NCI-H1694 treated with DMSO at 0.1 percent for 48 hours (cell line): ENCODE data around the gene DYNC1I1.

Source experiments
- DNase-seq: peaks from one replicate; lab custom pipeline; 2025; lab: John Stamatoyannopoulos, UW

The DYNC1I1 gene

DNA sequence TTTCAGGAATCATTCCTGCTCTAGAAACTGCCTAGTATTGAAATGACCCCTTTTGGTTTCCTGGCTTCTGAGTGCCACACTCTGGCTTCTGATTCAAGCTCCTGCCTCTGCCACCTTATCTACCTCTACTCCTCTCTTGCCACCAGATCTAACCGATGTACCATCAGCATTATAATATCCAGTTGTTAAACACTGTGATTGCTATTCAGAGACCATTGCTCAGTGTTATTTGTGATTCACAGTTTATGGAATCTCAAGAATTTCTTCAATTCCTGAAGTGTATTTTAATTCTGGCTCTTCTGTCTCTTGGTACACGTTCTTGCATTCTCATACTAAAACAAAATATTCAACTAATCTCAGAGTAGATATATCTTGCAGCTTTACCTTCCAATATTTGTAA lies 88.7 kb downstream of the DYNC1I1 start:
- no peak for DNase-seq

DNA sequence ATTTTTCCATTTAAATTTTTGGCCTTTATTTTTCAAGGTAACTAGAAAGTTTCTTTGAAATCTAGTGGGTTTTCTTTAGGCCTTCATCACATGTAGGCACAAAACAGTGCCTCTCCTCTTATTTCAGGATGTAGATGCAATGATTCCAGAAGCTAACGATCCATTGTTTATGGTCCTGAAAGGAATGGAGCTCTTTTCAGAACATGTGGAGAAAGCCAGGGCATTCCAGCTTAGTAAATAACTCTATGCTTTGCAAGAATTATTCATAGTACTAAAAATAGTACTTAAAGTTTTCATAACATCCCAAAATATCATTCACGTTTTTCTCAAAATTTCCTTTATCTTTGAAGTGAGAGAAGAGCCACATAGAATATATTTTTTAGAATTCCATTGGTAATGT lies 91.3 kb downstream of the DYNC1I1 start:
- DNase-seq: no peak

DNA sequence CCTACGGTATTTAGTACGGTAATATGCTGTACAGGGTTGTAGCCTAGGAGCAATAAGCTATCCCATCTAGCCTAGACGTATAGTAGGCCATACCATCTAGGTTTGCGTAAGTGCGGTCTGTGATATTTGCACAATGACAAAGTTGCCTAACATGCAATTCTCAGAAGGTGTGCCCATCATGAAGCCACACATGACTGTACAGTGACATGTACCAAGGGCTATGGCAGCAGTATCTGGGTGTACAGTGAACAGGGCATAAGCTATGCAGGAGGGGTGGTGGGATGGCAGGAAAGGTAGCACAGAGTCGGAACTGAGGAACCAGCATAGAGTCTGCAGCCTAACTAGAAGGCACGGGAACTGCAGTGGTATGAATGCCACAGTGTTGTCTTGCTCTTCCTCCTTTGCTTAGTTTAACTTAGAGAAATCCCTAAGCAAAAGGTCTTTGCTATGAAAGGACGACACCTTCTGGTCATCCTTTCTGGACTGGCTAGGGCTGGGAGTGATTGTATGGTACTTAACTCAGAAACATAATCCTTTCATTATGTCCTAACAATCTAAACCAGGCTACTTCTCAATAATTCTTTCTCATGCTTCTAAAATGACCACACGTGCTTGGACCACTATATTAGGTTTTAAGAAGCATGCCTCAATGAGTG lies 93.5 kb downstream of the DYNC1I1 start:
- no peak for DNase-seq

DNA sequence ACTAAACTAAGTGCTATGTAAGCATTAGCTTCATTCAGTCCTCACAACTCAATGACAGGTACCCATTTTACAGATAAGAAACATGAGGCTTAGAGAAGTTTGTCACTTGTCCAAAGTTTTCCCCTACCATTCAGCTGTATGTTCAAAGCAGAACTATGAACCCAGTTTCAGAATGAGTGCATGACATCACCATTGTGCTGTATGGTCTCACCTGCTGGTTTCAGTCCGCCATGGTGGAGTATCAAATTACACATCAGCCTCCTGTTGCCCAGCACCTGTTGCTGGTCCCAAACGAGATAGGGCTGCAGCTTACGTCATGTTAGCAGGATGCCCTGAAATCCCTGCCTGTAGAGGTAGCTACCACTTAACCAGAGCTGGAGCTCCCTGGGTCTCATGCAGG lies 95.0 kb downstream of the DYNC1I1 start:
- DNase-seq: no peak

DNA sequence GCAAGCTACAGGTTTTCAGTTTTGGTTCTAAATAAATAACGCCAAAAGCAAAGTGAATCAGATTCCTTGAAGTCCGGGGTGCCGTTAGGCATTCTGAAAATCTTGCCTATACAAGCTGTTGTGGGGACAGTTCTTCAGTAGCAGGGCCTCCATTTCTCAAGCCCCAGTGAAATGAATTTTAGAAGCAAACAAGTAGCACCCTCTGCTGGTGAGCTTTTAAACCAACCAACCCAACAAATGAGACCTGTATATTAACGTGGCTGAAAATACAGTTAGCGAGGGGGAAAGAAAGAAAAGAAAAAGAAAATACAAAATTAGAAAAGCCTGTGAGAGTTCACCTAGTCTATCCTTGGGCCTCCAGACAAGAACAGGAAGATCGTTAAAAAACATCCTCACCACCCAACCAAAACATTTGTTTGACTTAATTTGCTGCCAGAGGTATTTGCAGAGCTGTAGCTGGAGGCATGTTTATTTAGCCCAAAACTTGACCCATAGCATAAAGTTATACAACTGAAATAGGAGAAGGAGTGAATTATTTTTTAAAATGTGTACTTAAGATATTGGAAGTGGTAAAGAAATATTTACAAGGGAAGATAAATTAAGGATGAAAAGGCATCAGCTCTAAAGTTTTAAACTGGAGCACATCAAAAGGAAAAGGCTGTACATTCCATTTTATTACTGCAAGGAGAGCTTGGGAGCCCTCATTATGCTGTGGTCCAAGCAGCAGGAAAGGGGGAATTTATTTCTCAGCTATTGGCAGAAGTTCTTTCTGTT lies 98.9 kb downstream of the DYNC1I1 start:
- DNase-seq: peak; percentile 74

DNA sequence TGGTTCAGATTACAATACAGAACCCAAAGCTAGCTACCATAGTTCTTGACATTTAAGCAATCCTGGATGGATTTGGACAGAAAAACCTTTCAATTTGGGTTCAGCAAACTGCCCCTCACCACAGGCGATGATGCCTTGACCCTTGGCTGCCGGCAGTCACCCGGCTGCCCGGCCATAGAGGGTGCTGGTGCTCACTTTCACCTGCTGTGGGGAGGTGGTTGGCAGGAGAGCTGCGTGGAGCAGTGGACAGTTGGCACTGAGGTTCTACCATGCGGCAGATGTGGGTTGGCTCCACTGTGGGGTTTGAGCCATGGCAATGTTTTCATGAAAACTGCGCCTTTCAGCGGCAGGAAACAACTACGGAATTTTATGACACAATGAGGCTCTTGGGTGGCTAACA lies 99.5 kb downstream of the DYNC1I1 start:
- no peak for DNase-seq

DNA sequence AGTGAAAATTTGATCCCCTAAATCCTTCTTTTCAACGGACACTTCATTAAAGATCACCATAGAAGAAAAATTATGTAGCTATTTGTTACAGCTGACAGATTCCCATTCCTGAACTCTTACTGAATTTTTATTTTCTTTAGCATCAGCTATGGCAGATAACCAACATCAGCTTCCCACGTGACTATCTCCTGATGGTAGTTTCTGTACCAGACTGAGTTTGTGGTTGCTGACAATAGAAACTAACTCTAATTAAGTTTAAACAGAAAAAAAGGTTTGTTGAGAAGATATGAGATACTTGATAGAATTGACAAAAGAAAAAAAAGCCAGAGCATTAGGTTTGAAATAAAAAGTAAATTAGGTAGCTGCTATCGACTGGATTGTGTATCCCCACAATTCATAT lies 101.8 kb downstream of the DYNC1I1 start:
- DNase-seq: no peak

DNA sequence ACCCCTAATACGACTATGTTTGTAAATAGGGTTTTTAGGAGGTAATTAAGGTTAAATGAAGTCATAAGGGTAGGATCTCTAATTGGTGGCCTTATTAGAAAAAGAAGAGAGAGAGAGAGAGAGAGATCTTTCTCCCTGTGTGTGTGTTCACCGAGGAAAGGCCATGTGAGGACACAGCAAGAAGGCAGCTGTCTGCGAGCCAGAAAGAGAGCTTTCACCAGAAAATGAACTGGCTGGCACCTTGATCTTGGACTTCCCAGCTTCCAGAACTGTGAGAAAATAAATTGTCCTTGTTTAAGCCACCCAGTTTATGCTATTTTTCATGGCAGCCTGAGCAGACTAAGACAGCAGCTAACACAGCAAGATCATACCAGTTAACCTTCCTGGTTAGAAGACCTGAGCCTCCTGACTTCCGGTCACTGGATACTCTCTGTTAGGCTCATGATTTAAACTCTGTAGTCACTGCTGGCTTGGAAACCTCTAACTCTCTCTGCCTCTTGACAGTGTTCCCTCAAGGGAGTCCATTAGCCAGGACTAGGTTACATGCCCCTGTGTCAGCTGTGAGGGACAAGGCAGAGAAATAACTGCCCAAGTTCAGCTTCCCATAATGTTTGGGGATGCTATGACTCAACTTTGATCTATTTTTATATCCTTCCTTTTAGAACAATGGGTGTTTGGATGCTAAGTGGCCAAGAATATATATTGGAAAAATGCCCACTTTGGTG lies 102.3 kb downstream of the DYNC1I1 start:
- DNase-seq: no peak

DNA sequence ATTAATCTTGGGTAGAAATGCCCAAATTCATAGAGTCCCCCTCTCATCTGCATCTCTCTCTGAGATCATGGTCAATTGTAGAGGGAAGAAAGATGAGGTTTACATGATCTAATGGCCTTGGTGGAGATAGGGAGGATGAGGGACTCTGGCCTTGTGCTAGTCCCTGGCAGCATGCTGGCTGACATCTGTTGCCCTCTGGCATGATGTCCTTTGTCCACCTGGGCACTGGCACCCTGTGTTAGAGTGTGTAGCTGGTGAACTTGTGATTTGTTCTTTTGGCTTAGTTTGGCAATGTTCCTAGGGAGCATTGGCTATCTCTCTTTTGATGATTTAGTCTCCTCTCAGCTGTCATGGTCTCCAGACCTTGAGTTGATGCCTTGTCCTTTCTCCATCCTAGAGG lies 103.2 kb downstream of the DYNC1I1 start:
- DNase-seq: no peak

DNA sequence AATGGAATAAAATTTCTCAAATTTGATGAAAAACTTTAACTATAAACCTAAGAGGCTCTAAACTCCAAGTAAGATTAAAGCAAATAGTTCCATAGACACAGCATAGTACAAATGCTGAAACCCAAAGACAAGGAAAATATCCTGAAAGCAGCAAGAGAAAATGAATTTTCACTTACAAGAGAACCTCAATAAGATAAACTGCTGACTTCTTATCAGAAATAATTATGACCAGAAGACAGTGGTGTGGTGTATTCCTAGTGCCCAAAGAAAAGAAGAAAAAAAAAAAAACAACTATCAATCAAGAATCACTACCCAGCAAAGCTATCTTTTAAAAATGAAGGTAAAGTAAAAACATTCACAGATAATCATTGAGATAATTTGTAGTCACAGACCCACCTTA lies 106.3 kb downstream of the DYNC1I1 start:
- no peak for DNase-seq

DNA sequence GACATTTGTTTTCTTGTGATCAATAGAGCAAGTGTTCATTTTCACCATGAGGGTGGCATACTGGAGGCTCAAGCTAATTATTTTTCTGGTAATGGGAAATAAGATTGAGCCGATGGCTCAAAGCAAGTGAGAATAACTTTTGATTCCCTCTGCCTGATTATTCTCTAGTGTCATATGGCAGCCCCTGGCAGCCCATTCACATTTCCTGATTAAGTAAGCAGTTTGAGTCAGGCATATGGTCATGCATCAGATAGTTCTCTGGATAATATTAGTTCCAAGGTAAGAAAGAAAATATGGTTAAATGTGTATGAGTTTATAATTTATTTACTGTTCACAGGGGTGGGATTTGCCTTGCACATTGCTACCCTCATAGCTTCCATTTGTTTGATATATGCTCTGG lies 109.2 kb downstream of the DYNC1I1 start:
- DNase-seq: peak; percentile 15

DNA sequence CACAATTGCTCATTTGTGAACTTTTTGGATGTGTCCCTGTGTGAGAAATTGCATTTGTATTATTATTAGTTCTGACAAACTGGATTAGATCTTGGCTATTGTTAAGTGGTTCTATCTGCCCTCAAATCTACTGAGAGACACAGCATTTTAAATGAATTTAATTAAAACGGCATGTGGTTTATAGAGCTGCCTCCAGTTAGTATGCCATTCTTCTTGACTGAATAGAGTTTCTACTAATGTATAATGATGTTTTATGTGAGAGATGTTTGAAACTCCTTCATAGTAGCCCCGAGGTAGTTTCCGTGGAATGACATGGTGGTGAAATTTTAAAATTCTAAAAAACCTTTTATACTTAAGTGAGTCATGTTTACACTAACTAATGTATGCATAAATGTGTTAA lies 110.9 kb downstream of the DYNC1I1 start:
- no peak for DNase-seq

DNA sequence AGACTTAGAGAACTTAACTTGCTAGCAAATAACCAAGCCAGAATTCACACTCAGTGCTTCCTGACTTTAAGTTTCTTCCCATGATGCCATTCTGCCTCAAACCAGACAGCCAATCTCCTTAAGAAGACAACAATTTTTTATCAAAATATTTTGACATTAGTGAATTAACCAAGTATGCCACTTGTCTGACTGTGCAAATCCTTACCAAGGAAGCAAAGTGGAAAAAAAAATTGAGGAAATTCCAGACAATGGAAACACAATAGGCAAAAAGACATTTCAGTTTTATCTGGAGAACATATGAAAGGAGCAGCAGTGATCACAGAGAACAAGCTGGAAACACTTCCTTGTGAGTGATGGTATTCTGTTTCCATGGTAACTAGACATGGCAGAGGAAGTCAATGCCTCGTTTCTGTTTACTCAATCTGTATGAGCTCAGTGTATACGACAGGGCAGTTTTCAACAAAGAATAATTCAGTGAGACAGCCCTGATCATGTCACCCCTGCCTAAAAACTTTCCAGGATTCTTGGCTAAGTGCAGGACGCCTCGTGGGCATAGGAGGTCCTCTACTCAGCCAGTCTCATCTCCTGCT lies 114.2 kb downstream of the DYNC1I1 start:
- no peak for DNase-seq

DNA sequence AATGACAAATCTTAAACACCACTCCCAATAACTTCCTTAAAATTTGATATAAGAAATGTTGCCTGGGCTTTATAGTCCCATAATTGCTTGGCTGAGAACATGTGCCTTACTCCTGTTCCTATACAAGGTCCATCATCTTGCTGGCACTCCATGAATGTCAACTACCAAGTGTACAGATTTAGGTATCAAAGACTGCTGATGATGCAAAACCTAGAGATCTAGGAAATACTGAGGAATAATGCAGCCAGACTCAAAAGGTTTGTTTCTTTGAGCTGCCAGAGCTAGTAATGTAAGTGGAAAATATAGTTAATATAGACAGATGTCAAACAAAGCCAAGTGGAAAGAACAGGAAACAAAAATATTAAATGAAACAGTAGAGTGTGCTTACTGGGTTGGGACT lies 121.1 kb downstream of the DYNC1I1 start:
- DNase-seq: no peak

DNA sequence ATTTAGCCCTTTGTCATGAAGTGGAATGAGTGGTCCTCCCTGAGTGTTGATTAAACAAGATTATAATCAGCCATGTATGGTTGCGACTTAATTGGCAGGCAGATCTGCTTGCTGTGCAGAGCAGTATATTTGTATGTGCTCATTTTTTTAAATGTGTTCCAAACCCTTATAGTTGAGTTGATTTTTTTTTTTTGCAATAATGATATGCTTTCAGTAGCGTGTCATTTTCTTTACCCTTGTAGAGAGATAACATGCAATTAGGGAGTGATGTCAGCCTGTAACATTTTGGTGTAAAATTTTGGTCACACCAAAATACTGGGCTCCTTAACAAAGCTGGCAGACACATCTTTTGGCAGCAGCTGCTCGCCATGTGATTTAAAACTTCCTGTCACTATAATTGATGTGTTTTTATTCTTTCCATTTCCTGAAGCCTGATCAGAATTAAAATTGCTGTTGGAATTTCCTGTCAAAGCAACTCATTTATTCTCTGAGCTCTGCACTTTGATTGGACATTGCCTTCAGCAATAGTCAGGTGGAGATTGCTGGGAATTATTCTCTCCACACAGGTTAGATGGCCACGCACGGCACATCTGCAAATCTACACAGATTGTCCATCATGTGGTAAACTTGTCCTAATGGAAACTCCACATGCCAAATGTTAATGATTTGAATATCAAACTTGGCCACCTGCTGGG lies 125.3 kb downstream of the DYNC1I1 start:
- peak; percentile 59 for DNase-seq

DNA sequence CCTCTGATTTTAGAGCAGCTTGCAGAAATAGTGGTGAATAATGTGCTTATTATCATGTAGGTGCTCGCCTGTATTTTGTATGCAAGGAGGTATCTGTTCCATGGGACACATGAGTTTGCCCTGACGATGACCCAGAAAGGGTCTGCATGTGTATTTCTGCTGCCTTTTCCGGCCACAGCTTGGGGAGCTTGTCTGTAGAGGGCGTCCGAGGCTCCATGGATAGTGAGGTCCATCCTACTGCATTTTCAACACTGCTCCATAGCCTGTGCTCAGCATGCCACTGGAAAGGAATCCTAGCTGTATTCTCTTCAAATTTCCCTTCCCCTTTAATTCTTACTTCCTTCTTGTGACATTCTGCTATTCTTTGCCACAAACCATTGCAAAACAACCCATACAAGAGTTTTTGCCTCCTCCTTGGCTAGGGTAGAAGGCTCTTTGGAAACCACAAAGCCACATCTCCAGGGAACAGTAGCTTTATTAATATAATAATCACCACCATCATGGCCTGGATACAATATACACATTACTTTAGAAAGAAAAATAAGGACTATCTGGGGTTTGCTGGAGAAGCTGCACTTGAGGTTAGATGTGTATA lies 127.7 kb downstream of the DYNC1I1 start:
- DNase-seq: no peak

DNA sequence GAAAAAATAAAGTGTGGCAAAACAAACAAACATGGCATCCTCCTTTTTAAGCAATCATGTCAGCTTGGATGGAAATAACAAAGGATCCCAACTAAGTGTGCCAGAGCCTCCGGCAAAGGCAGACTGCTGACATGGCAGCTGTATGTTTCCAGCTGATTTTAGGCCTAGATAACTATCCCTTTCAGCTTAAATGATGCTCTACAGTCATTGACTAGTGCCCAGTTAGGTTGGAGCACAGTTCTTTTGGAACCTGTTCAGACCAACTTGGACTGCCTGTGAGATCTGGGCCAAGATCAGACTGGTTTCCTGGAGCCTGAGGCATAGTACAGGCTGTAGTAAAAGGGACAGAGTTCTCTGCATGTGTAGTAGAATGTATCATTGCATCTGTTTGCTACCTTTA lies 128.7 kb downstream of the DYNC1I1 start:
- no peak for DNase-seq

DNA sequence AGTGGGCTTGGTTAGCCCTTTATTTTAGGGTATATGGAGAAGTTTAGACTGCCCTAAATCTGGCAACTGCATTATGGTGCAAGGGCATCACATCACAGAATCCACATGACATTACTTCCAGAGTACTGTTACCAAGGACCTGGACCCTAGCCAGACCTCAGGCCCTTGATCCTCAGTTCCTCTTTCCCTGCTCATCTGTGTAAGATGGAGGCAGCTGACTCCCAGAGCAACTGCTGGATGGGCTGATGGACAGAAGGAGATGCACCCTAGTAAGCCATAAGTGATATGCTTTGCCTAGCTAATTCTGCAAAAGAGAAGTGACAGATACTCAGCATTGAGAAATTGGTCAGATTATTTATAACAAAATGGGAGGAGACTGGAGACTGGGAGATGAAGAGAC lies 131.7 kb downstream of the DYNC1I1 start:
- DNase-seq: no peak

DNA sequence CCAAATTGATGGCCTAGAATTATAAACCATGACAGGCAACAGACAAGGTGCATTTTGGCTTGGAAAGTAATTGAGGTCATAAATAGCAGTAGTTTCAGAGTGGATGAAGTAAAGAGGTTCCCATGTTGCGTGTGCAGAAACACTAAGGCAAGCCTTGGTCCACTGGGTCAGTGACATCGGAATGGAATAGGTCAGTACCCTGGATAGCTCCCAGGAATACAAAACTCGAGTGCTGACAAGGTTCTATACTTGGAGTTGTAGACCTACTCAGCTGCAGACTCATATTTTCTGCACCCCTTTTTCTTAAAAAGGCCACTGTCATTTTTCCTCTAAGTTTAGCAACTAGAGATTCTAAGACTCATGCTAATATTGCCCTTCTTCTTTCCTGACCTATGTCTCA lies 132.8 kb downstream of the DYNC1I1 start:
- DNase-seq: no peak

DNA sequence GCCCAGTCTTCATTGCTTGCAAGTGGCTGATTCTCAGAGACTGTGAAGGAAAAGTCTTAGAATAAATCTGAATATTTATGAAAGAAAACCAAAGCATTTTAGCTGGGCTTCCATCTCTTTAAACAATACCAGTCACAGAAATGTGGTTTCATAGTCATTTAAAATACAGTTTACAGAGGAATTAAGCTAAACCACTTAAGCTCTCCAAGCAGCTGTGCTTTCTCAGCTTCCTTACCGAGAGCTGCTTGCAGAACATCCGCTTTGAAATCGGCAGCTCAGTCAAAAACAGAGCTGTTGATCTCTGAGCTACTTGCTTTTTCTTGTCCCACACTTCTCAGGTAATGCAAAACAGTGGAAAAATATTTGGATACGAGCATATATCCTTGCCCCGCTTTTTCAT lies 134.5 kb downstream of the DYNC1I1 start:
- no peak for DNase-seq

DNA sequence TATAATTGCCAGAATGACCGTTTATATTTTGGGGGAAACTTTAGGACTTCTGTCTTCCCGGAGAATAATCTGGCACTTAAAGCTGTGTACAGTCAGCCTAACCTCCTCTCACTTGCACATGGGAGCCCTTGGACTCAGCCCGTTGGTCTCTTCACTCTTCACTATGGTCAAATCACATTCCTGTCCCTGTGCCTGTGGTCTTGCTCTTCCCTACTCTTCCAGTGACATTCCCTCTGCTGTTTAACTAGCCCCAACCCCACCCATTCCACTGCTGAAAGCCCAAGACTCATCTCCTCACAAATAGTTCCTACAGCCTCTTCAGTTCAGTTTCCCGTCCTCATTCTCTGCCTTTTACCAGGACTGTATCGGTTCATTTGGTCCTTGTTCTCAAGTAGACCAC lies 135.0 kb downstream of the DYNC1I1 start:
- no peak for DNase-seq

DNA sequence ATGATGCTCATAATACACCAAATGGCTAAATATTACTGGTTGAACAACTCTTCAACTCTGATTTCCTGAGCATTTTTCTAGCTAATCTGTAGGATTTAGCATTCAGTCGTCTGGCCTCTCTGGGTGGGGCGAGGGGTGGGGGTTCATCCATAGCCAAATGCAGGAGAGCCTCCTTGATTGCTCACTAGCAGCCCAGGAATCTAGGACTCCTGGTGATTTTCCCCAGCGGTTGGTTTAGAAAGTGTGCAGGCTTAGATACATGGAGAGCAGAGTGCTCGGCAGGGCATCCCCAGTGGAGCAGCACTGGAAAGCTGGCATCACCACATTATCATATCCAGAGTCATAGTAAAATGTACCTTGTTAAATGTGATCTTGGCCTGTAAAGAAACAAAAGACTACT lies 136.1 kb downstream of the DYNC1I1 start:
- DNase-seq: no peak
